PC-9 (cell line): ENCODE results near the gene BCL11A.

Source experiments
- EZH2 ChIP-seq: fragments of 200-600 bp; sonication (generic); IDR thresholded peaks from 2 replicates; pipeline ENCODE4 v1.8.0; 2017; ENCODE audit warnings: antibody characterized with exemption, low read depth
- TF ChIP-seq, protein P1 (sequence below): fragments of 200-600 bp; sonication (generic); conservative IDR thresholded peaks from 2 replicates; pipeline ENCODE4 v1.6.1; 2017; ENCODE audit warnings: mixed run types, antibody characterized with exemption, mild to moderate bottlenecking, moderate library complexity

DNA sequence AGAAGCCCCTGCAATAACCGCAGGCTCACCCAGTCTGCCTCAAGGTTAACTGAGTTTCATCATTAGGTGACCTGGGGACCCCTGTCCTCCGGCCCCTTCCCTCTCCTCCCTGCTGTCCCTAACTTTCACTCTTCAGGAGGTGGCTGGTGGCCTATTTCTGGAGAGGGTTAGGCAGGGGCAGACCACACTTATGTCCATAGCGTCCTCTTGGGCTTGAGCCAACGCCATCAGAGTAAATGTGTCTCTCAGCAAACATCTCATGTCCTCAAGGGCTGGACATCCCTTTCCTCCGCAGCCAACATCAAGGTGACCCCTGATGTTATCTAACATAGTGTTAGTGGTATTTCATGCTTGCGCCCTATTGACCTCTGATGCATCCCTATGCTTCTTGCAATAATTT, 114.8 kb downstream of the BCL11A start:
- TF ChIP-seq, protein P1, sequence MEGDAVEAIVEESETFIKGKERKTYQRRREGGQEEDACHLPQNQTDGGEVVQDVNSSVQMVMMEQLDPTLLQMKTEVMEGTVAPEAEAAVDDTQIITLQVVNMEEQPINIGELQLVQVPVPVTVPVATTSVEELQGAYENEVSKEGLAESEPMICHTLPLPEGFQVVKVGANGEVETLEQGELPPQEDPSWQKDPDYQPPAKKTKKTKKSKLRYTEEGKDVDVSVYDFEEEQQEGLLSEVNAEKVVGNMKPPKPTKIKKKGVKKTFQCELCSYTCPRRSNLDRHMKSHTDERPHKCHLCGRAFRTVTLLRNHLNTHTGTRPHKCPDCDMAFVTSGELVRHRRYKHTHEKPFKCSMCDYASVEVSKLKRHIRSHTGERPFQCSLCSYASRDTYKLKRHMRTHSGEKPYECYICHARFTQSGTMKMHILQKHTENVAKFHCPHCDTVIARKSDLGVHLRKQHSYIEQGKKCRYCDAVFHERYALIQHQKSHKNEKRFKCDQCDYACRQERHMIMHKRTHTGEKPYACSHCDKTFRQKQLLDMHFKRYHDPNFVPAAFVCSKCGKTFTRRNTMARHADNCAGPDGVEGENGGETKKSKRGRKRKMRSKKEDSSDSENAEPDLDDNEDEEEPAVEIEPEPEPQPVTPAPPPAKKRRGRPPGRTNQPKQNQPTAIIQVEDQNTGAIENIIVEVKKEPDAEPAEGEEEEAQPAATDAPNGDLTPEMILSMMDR = no peak
- no peak for TF ChIP-seq EZH2
